Activated CD4-positive, alpha-beta T cell treated with anti-CD3 and anti-CD28 coated beads for 4 hours (primary cell): ENCODE data around the gene PAPOLB.
A peak's percentile ranks its signal among the peaks of the same experiment; 100 is the strongest.

ENCODE experiments used
- DNase-seq, 2 donors: peaks; one replicate each; pipeline ENCODE4 v3.0.0-alpha.2; 2020

PAPOLB gene

GRCh38 chr7:4840079-4840501, 21.7 kb downstream of the PAPOLB start:
- no peak for DNase-seq

- no peak for DNase-seq
Measured at GRCh38 chr7:4838626-4839334, 23.1 kb downstream of the PAPOLB start.

- no peak for DNase-seq
Measured at GRCh38 chr7:4837803-4838625, 23.8 kb downstream of the PAPOLB start.

GRCh38 chr7:4837041-4837802, 24.6 kb downstream of the PAPOLB start:
- DNase-seq, result no peak

- no peak for DNase-seq
Measured at GRCh38 chr7:4836206-4836661, 25.6 kb downstream of the PAPOLB start.

GRCh38 chr7:4835398-4836205, 26.2 kb downstream of the PAPOLB start:
- no peak for DNase-seq

GRCh38 chr7:4834601-4835397, 27.0 kb downstream of the PAPOLB start:
- no peak for DNase-seq

GRCh38 chr7:4833691-4834600, 27.9 kb downstream of the PAPOLB start:
- no peak for DNase-seq

GRCh38 chr7:4833176-4833575, 28.7 kb downstream of the PAPOLB start:
- DNase-seq, result no peak

GRCh38 chr7:4832711-4833110, 29.1 kb downstream of the PAPOLB start:
- no peak for DNase-seq

GRCh38 chr7:4831723-4832495, 29.9 kb downstream of the PAPOLB start:
- DNase-seq, result no peak

GRCh38 chr7:4830176-4830575, 31.7 kb downstream of the PAPOLB start:
- DNase-seq, result peak; percentile 36 to 48

GRCh38 chr7:4828720-4829383, 33.0 kb downstream of the PAPOLB start:
- no peak for DNase-seq

- DNase-seq, result no peak
Measured at GRCh38 chr7:4825081-4825480, 36.7 kb downstream of the PAPOLB start.

GRCh38 chr7:4824120-4824775, 37.6 kb downstream of the PAPOLB start:
- DNase-seq, result no peak

- DNase-seq, result no peak
Measured at GRCh38 chr7:4823441-4824119, 38.2 kb downstream of the PAPOLB start.

GRCh38 chr7:4822677-4823076, 39.2 kb downstream of the PAPOLB start:
- no peak for DNase-seq

- DNase-seq, result no peak
Measured at GRCh38 chr7:4820967-4821471, 40.8 kb downstream of the PAPOLB start.
